ENCODE results near the gene PPP1R3G.

Gene PPP1R3G

DNA sequence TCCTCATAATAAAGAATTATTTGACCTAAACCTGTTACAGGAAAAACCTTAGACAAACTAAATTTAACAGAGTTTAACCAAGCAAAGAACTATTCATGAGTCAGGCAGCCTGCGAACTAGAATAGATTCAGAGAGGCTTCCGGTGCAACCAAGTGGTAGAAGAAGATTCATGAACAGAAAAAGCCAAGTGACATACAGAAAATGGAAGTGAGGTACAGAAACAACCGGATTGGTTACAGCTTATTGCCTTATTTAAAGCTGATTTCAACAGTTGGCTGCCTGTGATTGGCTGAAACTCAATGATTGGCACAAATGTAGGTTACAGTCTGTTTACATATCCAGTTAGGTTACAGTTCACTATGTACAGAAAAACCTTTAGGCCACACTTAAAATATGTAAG lies 10.1 kb downstream of the PPP1R3G start:
- peak; percentile 48 for DNase-seq

DNA sequence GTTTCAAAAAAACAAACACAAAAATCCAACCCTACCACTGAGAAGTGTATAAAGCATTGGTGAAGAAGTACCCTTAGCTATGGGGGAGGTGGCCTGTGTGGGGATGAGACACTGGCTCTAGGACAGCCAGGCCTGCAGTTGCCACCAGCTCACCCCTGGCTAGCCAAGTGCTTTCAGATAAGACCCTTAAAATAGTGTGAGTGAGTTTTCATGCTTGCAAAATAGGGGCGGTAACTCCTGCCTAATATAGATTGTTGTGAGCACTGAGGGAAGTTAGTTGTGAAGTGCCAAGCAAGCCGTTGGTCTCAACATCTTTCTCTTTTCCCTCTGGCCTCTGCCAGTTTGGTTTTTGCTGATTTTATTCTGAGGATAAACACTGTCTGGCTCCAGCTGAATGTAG lies 11.3 kb downstream of the PPP1R3G start:
- no peak for DNase-seq

- no peak for DNase-seq
These were observed 13.5 kb downstream of the PPP1R3G start for GRCh38 chr6:5098501-5099270.

DNA sequence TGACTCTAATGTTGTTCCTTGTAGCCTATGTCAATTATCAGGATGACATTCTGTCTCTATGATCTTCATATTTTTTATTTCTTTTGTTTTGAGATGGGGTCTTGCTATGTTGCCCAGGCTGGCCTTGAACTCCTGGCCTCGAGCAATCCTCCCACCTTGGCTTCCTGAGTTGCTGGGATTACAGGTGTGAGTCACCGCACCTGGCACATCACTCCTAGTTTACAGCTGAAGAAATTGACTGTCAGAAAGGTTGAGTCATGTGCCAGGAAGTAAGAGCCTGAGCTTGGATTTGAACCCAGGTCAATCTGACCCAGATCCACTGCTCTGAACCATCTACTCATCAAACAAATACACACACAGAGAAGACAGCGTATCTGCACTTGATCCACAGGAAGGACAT lies 14.4 kb downstream of the PPP1R3G start:
- DNase-seq, result no peak

DNA sequence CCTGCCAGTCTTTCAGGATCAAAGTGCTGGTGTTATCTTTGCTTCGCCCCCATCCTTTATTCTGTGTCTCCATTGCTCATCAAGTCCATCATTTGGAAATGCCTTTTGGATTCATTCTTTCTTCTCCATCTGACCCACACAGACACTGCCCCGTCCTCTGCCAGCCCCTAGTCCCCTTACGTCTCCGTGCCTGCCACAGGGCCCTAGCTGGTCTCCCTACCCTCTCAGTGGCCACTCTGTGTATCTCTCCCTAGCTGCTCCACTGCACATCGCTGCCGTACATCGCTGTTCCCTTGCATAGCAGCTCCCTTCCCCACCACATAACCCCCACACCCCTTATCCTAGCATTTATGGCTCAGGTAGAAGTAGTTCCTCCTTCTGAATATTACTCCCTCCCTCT lies 15.7 kb downstream of the PPP1R3G start:
- no peak for DNase-seq

- DNase-seq, result no peak
These were observed 17.3 kb downstream of the PPP1R3G start for GRCh38 chr6:5102267-5102970.

GRCh38 chr6:5103250-5103649 lies 18.1 kb downstream of the PPP1R3G start:
- no peak for DNase-seq

- no peak for DNase-seq
These were observed 19.5 kb downstream of the PPP1R3G start for GRCh38 chr6:5104667-5105066.

- no peak for DNase-seq
These were observed 20.0 kb downstream of the PPP1R3G start for GRCh38 chr6:5105146-5105545.

GRCh38 chr6:5107341-5107740 lies 22.2 kb downstream of the PPP1R3G start:
- DNase-seq, result no peak

DNA sequence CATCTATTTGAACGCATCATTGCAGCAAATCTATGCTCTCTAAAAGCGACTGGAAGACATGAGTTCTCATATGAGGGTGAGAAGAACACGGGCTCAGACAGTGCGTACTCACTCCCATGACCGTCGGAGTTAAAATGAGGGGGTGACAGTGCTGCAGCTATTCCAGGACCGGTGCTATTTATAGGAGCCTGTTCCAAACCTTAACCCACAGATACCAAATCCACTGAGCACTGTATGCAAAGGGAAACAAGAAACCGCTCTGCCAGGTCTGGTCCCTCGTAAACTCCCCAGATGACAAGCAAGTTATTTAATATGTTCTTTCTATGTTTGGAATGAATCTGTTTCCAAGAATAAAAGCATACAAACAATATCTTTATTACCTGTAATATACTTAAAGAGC lies 22.9 kb downstream of the PPP1R3G start:
- no peak for DNase-seq

GRCh38 chr6:5108536-5109150 lies 23.5 kb downstream of the PPP1R3G start:
- DNase-seq, result no peak

- DNase-seq, result no peak
These were observed 24.3 kb downstream of the PPP1R3G start for GRCh38 chr6:5109436-5109835.

GRCh38 chr6:5110246-5110645 lies 25.1 kb downstream of the PPP1R3G start:
- DNase-seq, result no peak

- no peak for DNase-seq
These were observed 26.5 kb downstream of the PPP1R3G start for GRCh38 chr6:5111626-5112025.

DNA sequence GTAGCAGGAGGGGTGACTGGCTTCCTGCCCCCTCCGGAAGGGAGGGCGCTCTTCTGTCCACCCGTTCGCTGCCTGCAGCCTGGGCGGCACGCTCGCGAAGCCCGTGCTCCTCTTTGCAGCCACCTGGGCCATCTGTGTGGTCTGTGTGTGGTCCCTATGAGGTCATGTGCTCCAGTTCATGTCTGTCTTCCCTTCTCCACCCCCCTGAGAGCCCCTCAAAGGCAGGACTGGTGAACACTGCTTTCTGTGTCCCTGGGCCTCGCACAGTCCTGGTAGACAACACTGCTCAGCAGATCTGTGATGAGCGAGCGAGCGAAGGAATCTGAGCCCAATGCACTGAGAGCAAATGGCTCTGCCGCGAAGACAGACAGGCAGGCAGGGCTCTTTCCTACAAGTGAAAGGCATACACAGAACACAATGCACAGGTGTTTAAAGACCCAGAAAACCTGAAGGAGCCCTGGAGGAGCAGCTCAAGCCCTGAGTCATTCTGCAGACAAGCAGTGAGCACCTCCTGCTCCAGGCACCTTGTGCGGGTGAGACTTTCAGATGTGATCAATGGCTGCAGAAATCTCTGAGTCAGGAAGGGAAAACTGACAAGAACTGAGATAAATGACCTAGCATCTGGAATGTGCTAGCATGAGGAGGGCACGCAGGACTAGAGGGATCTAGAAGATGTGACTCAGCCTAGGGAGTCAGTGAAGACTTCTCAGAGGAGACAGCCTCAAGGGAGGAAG lies 27.1 kb downstream of the PPP1R3G start:
- DNase-seq, result peak; percentile 86

DNA sequence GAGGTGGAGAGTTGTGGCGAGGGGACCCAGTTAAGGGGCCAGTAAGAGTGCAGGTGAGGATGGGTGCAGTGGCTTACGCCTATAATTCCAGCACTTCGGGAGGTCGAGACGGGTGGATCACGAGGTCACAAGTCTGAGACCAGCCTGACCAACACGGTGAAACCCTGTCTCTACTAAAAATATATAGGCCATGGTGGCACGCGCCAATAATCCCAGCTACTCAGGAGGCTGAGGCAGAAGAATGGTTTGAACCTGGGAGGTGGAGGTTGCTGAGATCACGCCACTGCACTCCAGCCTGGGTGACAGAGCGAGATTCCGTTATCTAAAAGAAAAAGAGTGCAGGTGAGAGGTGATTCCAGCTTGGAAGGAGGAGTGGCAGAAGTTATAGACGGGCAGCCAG lies 28.0 kb downstream of the PPP1R3G start:
- DNase-seq, result no peak

- DNase-seq, result peak; percentile 28
These were observed 30.0 kb downstream of the PPP1R3G start for GRCh38 chr6:5115168-5115567.

DNA sequence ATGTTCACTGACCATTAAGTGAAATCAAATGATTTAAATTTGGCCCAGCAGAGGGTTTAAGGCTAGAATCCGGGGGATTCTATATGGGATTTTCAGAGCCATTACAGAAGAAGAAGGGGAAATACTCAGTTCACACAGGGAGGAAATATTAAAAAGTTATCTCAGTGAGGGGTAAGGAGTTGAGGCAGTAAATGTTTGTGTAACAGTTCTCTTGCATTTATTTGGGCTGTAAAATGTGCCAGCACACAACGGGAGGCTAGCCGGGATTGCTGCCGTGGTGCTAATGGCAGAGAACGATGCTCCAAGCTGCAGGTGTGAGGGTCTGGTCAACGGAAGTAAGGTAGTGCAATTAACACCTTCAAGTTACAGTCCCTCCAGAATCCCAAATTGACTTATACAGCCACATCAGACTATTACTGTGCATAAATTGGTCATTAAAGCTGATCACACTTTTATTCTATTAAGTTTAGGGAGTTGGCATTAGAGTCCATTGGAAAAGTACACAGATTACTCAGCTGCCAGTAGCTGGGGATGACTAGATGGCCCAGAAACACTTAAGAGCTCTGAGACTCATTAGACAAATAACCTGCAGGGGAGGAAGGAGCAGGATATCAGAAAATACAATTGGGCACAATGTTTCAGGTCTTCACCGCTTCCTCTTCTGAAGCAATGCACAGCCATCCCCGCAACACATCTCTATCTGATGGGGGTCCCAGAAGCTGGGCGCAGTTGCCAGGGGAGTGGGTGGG lies 31.3 kb downstream of the PPP1R3G start:
- DNase-seq, result no peak

DNA sequence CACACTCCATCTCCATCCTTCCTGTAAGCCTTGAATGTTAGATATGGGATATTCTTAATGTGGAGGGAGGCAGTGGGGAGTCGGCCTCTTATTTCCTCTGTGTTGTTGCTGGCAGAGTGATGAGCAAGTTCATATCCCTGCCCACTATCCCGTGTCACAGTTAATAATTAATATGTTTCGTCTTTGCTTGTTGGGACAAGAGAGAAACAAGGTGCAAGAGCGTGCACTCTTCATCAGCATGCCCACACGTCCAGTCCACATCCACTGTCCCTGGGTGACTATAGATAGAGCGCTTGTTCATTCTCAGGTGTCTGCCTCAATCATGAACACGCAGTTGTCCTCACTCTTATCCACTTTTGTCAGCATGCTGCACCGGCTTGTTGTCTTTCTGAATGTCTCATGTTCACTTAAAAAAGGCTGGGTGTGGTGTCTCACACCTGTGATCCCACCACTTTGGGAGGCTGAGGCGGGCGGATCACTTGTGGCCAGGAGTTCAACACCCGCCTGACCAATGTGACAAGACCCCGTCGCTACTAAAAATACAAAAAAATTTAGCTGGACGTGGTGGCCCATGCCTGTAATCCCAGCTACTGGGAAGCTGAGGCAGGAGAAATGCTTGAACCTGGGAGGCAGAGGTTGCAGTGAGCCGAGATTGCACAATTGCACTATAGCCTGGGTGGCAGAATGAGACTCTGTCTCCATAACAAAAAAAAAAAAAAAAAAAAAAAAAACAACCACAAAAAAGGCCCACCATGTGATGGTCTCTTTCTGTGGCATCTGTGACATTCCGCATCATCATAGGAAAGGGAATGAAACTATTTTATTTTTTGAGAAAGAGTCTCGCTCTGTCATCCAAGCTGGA lies 34.2 kb downstream of the PPP1R3G start:
- no peak for DNase-seq

GRCh38 chr6:5120011-5120410 lies 34.9 kb downstream of the PPP1R3G start:
- DNase-seq, result no peak

Measured in fibroblast of skin of back (primary cell).